Measurements from ENCODE around the gene DNAH6.

The DNAH6 gene

GRCh38 chr2:84636080-84636971 lies 120.0 kb downstream of the DNAH6 start:
- no peak for DNase-seq (ENCODE audit: low read depth)

- no peak for DNase-seq (ENCODE audit: low read depth)
These were observed 123.5 kb downstream of the DNAH6 start for GRCh38 chr2:84639751-84640150.

- no peak for DNase-seq (ENCODE audit: low read depth)
These were observed 124.1 kb downstream of the DNAH6 start for GRCh38 chr2:84640411-84640810.

GRCh38 chr2:84641021-84641420 lies 124.7 kb downstream of the DNAH6 start:
- DNase-seq (ENCODE audit: low read depth): no peak

- no peak for DNase-seq (ENCODE audit: low read depth)
These were observed 127.7 kb downstream of the DNAH6 start for GRCh38 chr2:84643991-84644390.

GRCh38 chr2:84646514-84646913 lies 130.2 kb downstream of the DNAH6 start:
- no peak for DNase-seq (ENCODE audit: low read depth)

GRCh38 chr2:84647267-84647666 lies 131.0 kb downstream of the DNAH6 start:
- DNase-seq (ENCODE audit: low read depth): no peak

GRCh38 chr2:84649058-84649457 lies 132.8 kb downstream of the DNAH6 start:
- no peak for DNase-seq (ENCODE audit: low read depth)

GRCh38 chr2:84649487-84650142 lies 133.3 kb downstream of the DNAH6 start:
- DNase-seq (ENCODE audit: low read depth): no peak

GRCh38 chr2:84652431-84652830 lies 136.1 kb downstream of the DNAH6 start:
- no peak for DNase-seq (ENCODE audit: low read depth)

- no peak for DNase-seq (ENCODE audit: low read depth)
These were observed 137.0 kb downstream of the DNAH6 start for GRCh38 chr2:84653302-84653701.

GRCh38 chr2:84654414-84654813 lies 138.1 kb downstream of the DNAH6 start:
- no peak for DNase-seq (ENCODE audit: low read depth)

- DNase-seq (ENCODE audit: low read depth): no peak
These were observed 152.8 kb downstream of the DNAH6 start for GRCh38 chr2:84669122-84669521.

- no peak for DNase-seq (ENCODE audit: low read depth)
These were observed 157.8 kb downstream of the DNAH6 start for GRCh38 chr2:84674099-84674498.

GRCh38 chr2:84674586-84674985 lies 158.3 kb downstream of the DNAH6 start:
- no peak for DNase-seq (ENCODE audit: low read depth)

- no peak for DNase-seq (ENCODE audit: low read depth)
These were observed 160.0 kb downstream of the DNAH6 start for GRCh38 chr2:84676295-84676694.

- no peak for DNase-seq (ENCODE audit: low read depth)
These were observed 161.9 kb downstream of the DNAH6 start for GRCh38 chr2:84678214-84678613.

GRCh38 chr2:84686783-84687476 lies 170.6 kb downstream of the DNAH6 start:
- no peak for DNase-seq (ENCODE audit: low read depth)

GRCh38 chr2:84687498-84688149 lies 171.3 kb downstream of the DNAH6 start:
- no peak for DNase-seq (ENCODE audit: low read depth)

GRCh38 chr2:84690225-84690624 lies 173.9 kb downstream of the DNAH6 start:
- no peak for DNase-seq (ENCODE audit: low read depth)

GRCh38 chr2:84694088-84694622 lies 177.9 kb downstream of the DNAH6 start:
- DNase-seq (ENCODE audit: low read depth): peak; percentile 1

GRCh38 chr2:84697895-84698294 lies 181.6 kb downstream of the DNAH6 start:
- DNase-seq (ENCODE audit: low read depth): no peak
